Erythroblast (primary cell): Measurements from ENCODE around the gene PEX3.

Source experiments
- GATA1 ChIP-seq: IDR thresholded peaks from 2 replicates; pipeline ENCODE4 v1.6.1; 2011; ENCODE audit warnings: low read depth, mild to moderate bottlenecking, control low read depth, low read length, moderate library complexity
- POLR2A ChIP-seq: IDR thresholded peaks from 2 replicates; pipeline ENCODE4 v1.6.1; 2011; ENCODE audit warnings: mild to moderate bottlenecking, low read length

GRCh38 chr6:143531720-143532499 lies 81.3 kb downstream of the PEX3 start:
- no peak for TF ChIP-seq POLR2A
- no peak for TF ChIP-seq GATA1
